ENCODE results near the gene EGFR.
A peak's percentile ranks its signal among the peaks of the same experiment; 100 is the strongest.

Gene EGFR

GRCh38 chr7:55254596-55255495 is 236.0 kb downstream of the EGFR start:
- peak; percentile 35 for DNase-seq

- DNase-seq, result peak; percentile 55
Measured at GRCh38 chr7:55255496-55256445, 237.0 kb downstream of the EGFR start.

- no peak for DNase-seq
Measured at GRCh38 chr7:55258631-55259030, 239.8 kb downstream of the EGFR start.

- no peak for DNase-seq
Measured at GRCh38 chr7:55260171-55260570, 241.4 kb downstream of the EGFR start.

- no peak for DNase-seq
Measured at GRCh38 chr7:55260676-55261385, 242.0 kb downstream of the EGFR start.

Measured in central memory CD4-positive, alpha-beta T cell (primary cell).